Measurements from ENCODE around the gene GAK. TPM values are rescaled to one million over a fixed set of nuclear protein-coding genes. Genes with fewer than 3 reads are reported as not detected.

The GAK gene
- total and polyA plus RNA-seq, 4 donors: 27.4 to 69.7 (median 47.0) TPM

GRCh38 chr4:965766-966134, 33.6 kb upstream of the GAK start:
- no peak for DNase-seq (ENCODE audit: low spot score)
- TF ChIP-seq JUND (IDR thresholded peaks at IDR 0.05) (no peak), HNF4G (IDR thresholded peaks at IDR 0.05) (no peak), GABPA (IDR thresholded peaks at IDR 0.05 in 1 of 2, conservative IDR thresholded peaks at IDR 0.05 in 1 of 2) (no peak), FOXA1 (IDR thresholded peaks at IDR 0.05) (no peak), YY1 (IDR thresholded peaks at IDR 0.05) (no peak), EGR1 (IDR thresholded peaks at IDR 0.05; ENCODE audit: low read depth in 2 of 2) (no peak), ATF3 (IDR thresholded peaks at IDR 0.05) (no peak), REST (IDR thresholded peaks at IDR 0.05) (no peak), HNF4A (conservative IDR thresholded peaks at IDR 0.05) (no peak), RXRA (IDR thresholded peaks at IDR 0.05) (no peak), CTCF (IDR thresholded peaks at IDR 0.05; ENCODE audit: low read depth, low read length, missing input control) (no peak), ZBTB33 (IDR thresholded peaks at IDR 0.05) (no peak), SP1 (IDR thresholded peaks at IDR 0.05) (no peak), TAF1 (conservative IDR thresholded peaks at IDR 0.05) (no peak), NR2F2 (IDR thresholded peaks at IDR 0.05) (no peak), MAX (IDR thresholded peaks at IDR 0.05) (no peak), FOXA2 (IDR thresholded peaks at IDR 0.05) (no peak), RAD21 (IDR thresholded peaks at IDR 0.05) (no peak)
- Histone ChIP-seq H3K4me1 (ENCODE audit: control insufficient read depth in 4 of 4, insufficient read depth in 4 of 4, low read length in 3 of 4) (no peaks in the 10 kb centered on the region), H3K27me3 (ENCODE audit: control insufficient read depth in 4 of 4, insufficient read depth in 4 of 4, low read length in 3 of 4) (no peaks in the 10 kb centered on the region), H3K9me3 (ENCODE audit: control insufficient read depth in 4 of 4, low read length in 3 of 4) (no peaks in the 10 kb centered on the region), H3K9ac (ENCODE audit: low read depth in 1 of 2, low read length in 2 of 2) (no peak overlapping the region), H3K4me3 (ENCODE audit: low read depth in 1 of 3, low read length in 3 of 3) (no peak overlapping the region), H3K36me3 (ENCODE audit: control insufficient read depth in 4 of 4, insufficient read depth in 3 of 4, low read depth in 1 of 4, low read length in 3 of 4) (peaks cover 0 to 23% (median 2%) of the 10 kb centered on the region in 4 donors), H3K27ac (ENCODE audit: low read depth in 1 of 2, low read length in 2 of 2) (no peak overlapping the region)
- 96% methylated on average over 21 of the region's 21 CpGs for WGBS
